ENCODE measurements around the gene TUBA8.
"Not testable (repeated sequence)": the region's sequence is repeated elsewhere in the genome, so short reads cannot be mapped to it uniquely, and the experiment has no call there.

Gene TUBA8

GRCh38 chr22:18130699-18131429 is 20.3 kb downstream of the TUBA8 start:
- no peak for DNase-seq

GRCh38 chr22:18133452-18133851 is 22.8 kb downstream of the TUBA8 start:
- DNase-seq: no peak

DNA sequence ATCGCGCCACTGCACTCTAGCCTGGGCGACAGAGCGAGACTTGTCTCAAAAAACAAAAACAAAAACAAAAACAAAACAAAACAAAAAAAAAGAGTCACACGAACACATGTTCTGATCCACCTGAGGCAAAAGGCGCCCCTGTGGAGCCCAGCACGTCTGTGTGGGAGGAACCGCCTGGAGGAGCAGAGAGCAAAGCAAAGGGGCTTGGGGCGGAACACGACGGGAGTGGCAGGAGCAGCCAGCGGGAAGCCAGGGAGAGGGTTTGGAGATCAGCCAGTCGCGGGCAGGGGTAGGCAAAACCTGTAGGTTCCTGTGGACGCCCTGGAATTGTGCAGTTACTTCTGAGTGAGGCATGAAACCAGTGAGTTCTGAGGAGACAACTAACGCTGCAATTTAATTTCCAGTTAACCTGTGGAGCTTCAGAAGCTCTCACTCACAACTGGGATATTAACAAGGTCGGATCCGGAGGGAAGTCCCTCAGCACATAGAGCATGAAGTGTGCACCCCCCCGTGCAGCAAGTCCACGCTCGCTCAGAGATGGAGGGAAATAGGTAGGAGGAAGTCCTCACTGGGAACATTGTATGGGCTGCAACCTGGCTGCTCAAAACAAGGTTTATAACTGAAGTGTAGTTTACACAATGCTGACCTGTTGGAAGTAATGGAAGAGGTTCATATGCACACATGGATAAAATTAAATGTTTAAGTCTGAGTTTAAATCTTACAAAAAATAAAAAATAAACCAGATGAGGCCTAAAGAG is 26.1 kb downstream of the TUBA8 start:
- DNase-seq: no peak

DNA sequence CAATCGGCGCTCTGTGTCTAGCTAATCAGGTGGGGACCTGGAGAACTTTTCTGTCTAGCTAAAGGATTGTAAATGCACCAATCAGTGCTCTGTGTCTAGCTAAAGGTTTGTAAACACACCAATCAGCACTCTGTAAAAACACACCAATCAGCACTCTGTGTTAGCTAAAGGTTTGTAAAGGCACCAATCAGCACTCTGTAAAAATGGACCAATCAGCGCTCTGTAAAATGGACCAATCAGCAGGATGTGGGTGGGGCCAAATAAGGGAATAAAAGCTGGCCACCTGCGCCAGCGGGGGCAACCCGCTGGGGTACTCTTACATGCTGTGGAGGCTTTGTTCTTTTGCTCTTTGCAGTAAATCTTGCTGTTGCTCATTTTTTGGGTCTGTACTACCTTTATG is 30.4 kb downstream of the TUBA8 start:
- not testable (repeated sequence) for DNase-seq

- DNase-seq: no peak
Measured at GRCh38 chr22:18144105-18144504, 33.5 kb downstream of the TUBA8 start.

- DNase-seq: no peak
Measured at GRCh38 chr22:18145676-18146388, 35.2 kb downstream of the TUBA8 start.

- DNase-seq: no peak
Measured at GRCh38 chr22:18146389-18146753, 35.8 kb downstream of the TUBA8 start.

- DNase-seq: no peak
Measured at GRCh38 chr22:18147791-18148190, 37.2 kb downstream of the TUBA8 start.

DNA sequence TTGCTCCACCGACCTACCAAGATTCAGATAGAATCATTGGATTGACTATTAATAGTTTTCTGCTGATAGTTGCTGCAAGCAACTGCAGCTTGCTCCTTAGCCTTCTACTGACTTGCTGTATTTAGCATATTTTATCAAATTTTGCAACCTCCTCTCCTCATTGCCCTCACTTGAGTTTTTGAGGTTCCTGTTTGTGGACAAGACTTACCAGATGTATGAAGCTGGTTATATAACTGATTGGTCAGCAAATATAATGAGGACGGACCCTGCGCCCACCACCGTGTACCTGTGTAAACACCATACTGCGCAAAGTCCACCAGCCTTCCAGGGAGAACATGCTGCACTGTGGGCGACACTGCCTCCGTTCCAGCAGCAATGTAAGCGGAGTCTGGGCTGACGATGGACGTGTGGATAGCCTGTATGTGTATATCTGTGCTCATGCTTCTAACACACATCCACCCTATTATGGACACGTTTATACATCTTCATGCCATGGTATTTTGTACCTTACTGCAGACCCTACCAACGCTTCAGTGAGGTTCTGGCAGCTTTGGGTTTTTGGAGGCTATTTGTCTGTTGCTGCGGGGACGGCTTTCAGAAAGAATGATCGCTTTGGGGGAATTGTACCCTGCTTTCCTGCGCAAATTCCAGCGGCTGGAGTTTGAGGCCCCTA is 37.8 kb downstream of the TUBA8 start:
- DNase-seq: no peak

- DNase-seq: peak; percentile 46
Measured at GRCh38 chr22:18152519-18152918, 41.9 kb downstream of the TUBA8 start.

GRCh38 chr22:18154821-18155390 is 44.3 kb downstream of the TUBA8 start:
- DNase-seq: no peak

DNA sequence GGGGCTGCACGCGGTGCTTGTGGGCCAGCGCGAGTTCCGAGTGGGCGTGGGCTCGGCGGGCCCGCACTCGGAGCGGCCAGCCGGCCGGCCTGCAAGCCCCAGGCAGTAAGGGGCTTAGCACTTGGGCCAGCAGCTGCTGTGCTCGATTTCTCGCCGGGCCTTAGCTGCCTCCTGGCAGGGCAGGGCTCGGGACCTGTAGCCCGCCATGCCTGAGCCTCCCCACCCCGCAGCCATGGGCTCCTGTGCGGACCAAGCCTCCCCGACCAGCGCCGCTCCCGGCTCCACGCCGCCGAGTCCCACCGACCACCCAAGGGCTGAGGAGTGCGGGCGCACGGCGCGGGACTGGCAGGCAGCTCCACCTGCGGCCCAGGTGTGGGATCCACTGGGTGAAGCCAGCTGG is 44.9 kb downstream of the TUBA8 start:
- not testable (repeated sequence) for DNase-seq

GRCh38 chr22:18156878-18157713 is 46.5 kb downstream of the TUBA8 start:
- peak; percentile 57 for DNase-seq

DNA sequence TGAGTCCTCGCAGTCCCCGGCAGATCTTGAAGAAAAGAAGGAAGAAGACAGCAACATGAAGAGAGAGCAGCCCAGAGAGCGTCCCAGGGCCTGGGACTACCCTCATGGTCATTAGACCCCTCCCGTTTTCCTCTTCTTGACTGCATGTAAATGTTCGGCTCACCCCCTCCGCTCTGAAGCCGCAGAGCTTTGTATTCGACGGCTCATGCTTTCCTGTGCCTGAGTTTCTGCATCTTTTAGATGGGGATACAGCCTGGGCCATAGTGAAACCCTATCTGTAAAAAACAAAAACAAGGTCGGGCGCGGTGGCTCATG is 47.1 kb downstream of the TUBA8 start:
- DNase-seq: no peak

- not testable (repeated sequence) for DNase-seq
Measured at GRCh38 chr22:18160641-18161040, 50.0 kb downstream of the TUBA8 start.

DNA sequence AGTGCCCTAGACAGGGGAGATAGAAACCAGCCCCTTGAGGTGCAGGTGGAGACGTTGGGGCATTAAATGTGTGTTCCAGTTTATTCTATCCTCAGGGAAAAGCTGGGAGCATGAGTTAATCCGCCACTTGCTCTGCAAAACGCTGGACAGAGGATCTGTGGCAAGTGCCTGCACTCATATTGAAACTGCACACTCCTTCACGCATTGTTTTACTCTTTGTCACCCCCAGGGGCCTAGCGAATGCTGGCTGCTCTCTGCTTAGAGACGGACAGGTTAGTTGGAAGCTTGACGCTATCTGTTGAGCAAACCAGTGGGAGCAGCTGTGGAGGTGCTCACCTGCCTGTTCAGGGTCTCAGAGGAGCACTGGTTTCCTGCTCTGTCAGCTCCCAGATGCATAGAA is 53.2 kb downstream of the TUBA8 start:
- DNase-seq: not testable (repeated sequence)

- not testable (repeated sequence) for DNase-seq
Measured at GRCh38 chr22:18164584-18164983, 54.0 kb downstream of the TUBA8 start.

DNA sequence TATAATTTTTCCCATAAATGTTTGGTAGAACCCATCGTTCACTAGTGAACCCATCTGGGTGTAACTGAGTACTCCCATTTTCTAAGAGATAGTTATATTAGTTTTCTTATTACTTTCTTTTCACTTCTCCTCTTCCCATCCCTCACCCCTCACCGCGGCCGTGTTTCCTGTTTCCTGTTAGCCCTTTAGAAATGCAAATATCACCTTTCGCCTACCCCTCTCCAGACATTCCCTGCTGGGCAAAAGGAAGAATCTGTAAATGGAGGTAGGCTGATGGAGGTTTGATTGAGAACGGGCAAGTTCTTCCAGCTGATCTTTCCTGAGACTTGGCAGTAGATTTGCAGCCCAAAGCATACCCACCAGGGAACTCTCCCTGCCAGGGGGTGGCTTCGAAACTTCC is 54.7 kb downstream of the TUBA8 start:
- not testable (repeated sequence) for DNase-seq

DNA sequence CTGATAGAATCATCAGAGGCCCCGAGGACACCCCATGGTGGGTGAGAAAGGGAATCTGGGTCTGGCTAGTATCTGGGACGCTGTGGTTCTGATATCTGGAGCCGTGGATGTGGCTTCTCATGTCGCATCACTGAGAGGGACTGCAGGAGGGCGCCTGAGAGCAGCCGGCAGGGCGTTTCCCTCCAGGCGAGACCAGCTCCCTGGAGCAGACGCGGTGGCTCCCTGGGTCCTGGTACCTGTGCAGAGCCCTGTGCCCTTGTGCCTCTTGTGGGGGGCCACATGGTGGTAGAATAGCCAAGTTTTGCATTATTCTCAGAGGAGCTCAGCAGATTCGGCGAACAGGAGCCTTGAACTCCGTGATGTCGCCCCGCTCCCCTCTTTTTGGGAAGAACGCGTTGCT is 59.7 kb downstream of the TUBA8 start:
- not testable (repeated sequence) for DNase-seq

DNA sequence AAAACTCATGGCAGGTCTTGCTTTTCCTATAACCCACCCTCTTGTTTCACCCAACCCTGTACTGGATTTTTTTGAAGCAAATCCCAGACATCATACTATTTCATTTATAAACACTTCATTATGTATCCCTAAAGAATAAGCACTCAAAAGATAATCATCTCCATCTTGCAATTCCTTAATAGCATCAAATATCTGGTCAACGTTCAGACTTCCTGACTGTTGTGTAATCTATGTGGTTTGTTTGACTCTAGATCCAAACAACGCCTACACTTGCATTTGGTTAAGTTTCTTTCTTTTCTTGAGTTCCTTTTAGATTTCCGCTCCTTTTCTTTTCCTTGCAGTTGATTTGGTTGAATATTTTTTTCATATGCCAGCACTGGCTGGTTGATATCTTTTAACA is 61.6 kb downstream of the TUBA8 start:
- DNase-seq: not testable (repeated sequence)

DNA sequence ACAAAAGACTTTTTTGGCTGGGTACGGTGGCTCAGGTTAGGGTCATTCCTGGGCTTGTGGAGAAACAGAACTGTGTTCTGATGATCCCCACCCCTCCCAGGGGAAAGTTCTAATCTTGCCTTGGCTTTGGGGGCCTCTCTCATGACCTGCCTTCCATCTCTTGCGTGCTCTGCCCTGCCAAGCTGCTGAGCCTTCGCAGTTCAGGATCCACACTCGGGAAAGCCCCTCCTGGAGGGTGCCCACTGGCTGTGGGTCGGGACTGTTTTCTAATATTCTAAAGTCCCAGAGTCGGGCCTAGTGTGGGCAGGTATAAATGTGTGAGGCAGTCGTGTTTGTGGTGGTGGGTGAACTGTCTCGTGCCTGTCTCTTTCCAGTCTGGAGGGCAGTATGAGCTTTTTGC is 62.2 kb downstream of the TUBA8 start:
- DNase-seq: not testable (repeated sequence)

- DNase-seq: not testable (repeated sequence)
Measured at GRCh38 chr22:18173441-18173840, 62.8 kb downstream of the TUBA8 start.

Measured in activated naive CD4-positive, alpha-beta T cell treated with anti-CD3 and anti-CD28 coated beads, Interleukin-2, amount 50 U/mL, for 16 hours (primary cell).